OCI-LY1 (cell line): ENCODE data around the gene OVAAL.

Experiments
- EZH2 ChIP-seq: fragments of 200-600 bp; sonication (generic), shearing (Covaris generic); IDR thresholded peaks from 2 replicates; pipeline ENCODE4 v1.8.0; 2017; ENCODE audit warnings: borderline replicate concordance, mixed run types, mild to moderate bottlenecking, antibody characterized with exemption, low read length, moderate library complexity, mixed read lengths
- TF ChIP-seq, protein P1 (sequence below): fragments of 200-600 bp; sonication (generic), shearing (Covaris generic); IDR thresholded peaks from 2 replicates; pipeline ENCODE4 v1.5.1; 2017; ENCODE audit warnings: mild to moderate bottlenecking, antibody characterized with exemption, low read length, moderate library complexity, mixed read lengths

DNA sequence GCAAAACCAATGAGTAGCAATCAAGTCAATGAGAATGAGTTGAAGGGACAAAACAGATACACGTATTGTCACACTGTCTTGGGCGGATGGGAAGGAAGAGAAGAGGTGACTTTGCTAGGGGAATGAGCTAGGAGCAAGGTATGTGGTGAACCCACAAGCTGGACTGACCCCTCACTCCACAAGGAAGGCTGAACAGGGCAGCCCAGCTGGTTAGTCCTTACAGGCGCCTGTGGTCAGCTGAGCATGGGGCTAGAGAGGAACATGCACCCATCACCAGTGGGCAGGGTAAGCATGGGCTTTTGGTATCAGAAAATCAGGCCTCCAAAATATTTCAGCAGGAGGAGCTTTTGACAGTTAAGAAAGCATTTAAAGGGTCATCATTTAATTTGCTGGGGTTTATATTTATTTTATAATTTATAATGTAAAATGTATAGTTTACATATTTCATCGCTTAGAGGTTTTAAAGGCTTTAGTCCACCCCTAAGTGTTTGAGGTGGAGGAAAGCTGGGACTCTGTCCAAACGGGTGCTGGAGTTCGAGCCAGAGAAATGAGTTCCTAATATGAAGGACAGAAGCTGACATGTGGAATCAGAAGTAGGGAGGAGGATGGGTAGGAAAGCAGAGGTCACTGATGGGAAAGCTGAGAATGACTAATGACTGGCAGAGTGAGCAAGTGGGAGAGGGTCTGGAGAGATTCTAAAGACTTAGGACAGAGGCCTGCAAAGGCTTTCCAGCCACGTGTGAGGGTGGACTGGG is 34.4 kb upstream of the OVAAL start:
- TF ChIP-seq, protein P1, sequence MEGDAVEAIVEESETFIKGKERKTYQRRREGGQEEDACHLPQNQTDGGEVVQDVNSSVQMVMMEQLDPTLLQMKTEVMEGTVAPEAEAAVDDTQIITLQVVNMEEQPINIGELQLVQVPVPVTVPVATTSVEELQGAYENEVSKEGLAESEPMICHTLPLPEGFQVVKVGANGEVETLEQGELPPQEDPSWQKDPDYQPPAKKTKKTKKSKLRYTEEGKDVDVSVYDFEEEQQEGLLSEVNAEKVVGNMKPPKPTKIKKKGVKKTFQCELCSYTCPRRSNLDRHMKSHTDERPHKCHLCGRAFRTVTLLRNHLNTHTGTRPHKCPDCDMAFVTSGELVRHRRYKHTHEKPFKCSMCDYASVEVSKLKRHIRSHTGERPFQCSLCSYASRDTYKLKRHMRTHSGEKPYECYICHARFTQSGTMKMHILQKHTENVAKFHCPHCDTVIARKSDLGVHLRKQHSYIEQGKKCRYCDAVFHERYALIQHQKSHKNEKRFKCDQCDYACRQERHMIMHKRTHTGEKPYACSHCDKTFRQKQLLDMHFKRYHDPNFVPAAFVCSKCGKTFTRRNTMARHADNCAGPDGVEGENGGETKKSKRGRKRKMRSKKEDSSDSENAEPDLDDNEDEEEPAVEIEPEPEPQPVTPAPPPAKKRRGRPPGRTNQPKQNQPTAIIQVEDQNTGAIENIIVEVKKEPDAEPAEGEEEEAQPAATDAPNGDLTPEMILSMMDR, result no peak
- no peak for TF ChIP-seq EZH2
